PC-9 (cell line): Measurements from ENCODE around the gene TUBA3E.
"Not testable (repeated sequence)": the region's sequence is repeated elsewhere in the genome, so short reads cannot be mapped to it uniquely, and the experiment has no call there.

Experiments
- CTCF ChIP-seq: fragments of 200-600 bp; sonication (generic); conservative IDR thresholded peaks from 2 replicates; pipeline ENCODE4 v1.6.1; 2017; ENCODE audit warnings: mixed run types, antibody characterized with exemption, mild to moderate bottlenecking, moderate library complexity
- EZH2 ChIP-seq: fragments of 200-600 bp; sonication (generic); IDR thresholded peaks from 2 replicates; pipeline ENCODE4 v1.8.0; 2017; ENCODE audit warnings: antibody characterized with exemption, low read depth

DNA sequence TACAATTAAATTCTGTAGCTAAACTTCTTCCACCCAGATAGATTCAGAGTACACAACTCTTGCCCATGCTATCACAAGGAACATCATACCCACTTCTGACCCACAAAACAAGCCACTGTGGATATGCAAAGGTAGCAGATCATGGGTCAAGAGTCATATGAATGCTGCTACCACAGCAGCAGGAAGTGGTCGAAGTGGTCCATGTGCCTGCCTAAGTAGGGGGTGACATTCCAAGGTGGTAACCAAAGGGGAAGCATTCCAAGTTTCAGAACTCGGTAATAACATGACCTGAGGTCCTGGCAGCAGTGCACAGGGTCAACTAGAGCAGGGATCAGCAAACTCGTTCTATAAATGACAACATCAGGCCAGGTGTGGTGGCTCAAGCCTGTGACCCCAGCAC, 5.8 kb downstream of the TUBA3E start:
- TF ChIP-seq CTCF, EZH2: not testable (repeated sequence)
